Gastroesophageal sphincter (tissue), 3 donors: ENCODE data around the gene ADRM1.

Source experiments
- EP300 ChIP-seq: sonication (generic); formaldehyde crosslinking; IDR thresholded peaks from one replicate; pipeline ENCODE4 v1.6.1; 2017; ENCODE audit warnings: antibody characterized with exemption, mild to moderate bottlenecking
- POLR2A ChIP-seq, 2 donors: fragments of 450-650 bp; IDR thresholded peaks; one replicate each; pipeline ENCODE4 v1.6.1; 2017; ENCODE audit warnings: antibody characterized with exemption in 2 of 2, mild to moderate bottlenecking in 2 of 2, moderate library complexity in 1 of 2
- POLR2AphosphoS5 ChIP-seq: sonication (generic); formaldehyde crosslinking; IDR thresholded peaks from one replicate; pipeline ENCODE4 v1.6.1; 2017; ENCODE audit warnings: antibody characterized with exemption
- TF ChIP-seq, protein P1 (sequence below), 4 experiments: fragments of 200-600 bp in 2 of 4; fragments of 450-650 bp in 2 of 4; sonication (generic) in 1 of 4; IDR thresholded peaks; one replicate each; pipeline ENCODE4 v1.5.1; 2017 to 2019; ENCODE audit warnings: antibody characterized with exemption in 4 of 4, mild to moderate bottlenecking in 2 of 4, moderate library complexity in 2 of 4

- TF ChIP-seq, protein P1, sequence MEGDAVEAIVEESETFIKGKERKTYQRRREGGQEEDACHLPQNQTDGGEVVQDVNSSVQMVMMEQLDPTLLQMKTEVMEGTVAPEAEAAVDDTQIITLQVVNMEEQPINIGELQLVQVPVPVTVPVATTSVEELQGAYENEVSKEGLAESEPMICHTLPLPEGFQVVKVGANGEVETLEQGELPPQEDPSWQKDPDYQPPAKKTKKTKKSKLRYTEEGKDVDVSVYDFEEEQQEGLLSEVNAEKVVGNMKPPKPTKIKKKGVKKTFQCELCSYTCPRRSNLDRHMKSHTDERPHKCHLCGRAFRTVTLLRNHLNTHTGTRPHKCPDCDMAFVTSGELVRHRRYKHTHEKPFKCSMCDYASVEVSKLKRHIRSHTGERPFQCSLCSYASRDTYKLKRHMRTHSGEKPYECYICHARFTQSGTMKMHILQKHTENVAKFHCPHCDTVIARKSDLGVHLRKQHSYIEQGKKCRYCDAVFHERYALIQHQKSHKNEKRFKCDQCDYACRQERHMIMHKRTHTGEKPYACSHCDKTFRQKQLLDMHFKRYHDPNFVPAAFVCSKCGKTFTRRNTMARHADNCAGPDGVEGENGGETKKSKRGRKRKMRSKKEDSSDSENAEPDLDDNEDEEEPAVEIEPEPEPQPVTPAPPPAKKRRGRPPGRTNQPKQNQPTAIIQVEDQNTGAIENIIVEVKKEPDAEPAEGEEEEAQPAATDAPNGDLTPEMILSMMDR (IDR thresholded peaks at IDR 0.05): no peak
- no peak for TF ChIP-seq POLR2A (IDR thresholded peaks at IDR 0.05)
- TF ChIP-seq POLR2AphosphoS5: no peak
- no peak for TF ChIP-seq EP300
These were observed 54.9 kb downstream of the ADRM1 start for GRCh38 chr20:62357681-62358080.
